Measurements from ENCODE around the gene MCF2L.
"Not testable (repeated sequence)": the region's sequence is repeated elsewhere in the genome, so short reads cannot be mapped to it uniquely, and the experiment has no call there.

The MCF2L gene

DNA sequence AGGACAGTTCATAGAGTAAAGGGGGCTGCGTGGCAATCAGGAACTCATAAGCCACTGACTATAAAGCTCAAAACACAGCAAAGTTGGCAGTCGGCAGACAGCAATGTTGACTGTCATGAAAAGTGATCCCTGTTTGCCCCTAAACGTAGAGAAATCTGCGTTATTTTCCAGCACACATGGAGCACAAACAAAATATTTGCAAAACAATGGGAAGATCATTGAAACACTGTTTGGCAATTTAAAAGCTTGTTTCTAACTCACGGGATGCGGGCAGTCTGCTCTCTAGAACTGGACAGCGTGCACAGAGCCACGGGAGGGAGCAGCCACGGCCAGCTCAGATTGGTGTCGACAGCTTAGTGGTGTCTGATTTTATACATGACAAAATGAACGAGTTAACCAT, 130.1 kb downstream of the MCF2L start:
- DNase-seq, result no peak

DNA sequence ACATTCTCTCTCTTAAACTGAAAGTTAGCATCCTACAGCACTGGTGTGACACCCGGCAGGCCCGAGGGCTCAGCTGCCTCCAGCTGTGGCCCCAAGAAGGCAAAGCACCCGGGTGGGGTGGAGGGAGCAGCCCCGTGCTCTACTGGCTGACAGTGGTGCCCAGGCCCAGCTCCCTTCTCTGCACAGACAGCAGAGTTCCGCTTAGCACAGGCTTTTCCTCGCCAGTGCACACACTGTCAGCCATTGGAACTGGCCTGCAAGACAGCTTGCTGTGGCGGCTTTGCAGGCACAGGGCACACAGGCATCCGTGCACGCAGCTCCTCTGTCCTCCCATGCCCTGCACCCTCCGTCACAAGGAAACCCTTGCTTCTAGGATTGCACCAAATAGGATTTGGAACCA, 133.3 kb downstream of the MCF2L start:
- not testable (repeated sequence) for DNase-seq

DNA sequence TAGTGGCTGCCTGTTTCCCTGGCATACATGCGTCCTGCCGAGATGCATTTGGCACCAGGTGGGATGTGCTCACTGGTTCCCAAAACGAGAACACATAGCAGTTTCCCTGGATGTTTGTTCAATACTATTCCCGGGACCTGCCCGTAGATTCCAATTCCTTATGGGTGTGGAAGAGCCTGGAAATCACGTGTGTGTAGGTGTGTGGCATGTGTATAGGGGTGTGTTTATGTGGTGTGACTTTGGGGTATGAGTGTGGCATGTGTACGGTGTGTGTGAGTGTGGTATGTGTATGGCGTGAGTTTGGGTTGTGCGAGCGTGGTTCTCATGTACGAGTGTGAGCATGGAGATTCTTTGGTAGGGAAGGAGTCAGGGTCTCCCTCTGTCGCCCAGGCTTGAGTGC, 133.7 kb downstream of the MCF2L start:
- no peak for DNase-seq

DNA sequence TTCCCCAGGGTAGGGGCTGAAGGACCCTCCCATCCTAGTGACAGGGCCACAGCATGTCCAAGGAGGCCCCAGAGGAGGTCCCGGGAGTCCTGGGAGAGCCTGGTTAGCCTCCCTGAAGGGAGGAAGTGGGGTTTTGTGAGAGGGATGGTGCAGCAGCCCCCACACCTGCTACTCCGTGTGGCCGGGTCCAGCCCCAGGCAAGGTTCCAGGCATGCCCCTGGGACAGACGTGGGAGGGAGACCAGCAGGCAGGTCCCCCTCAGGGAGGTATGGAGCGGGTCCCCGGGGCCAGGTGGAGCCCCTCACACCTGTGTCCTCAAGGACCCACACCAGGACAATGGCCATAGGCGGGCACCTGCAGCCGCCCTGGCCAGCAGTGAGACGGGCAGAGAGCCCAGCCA, 134.6 kb downstream of the MCF2L start:
- DNase-seq, result no peak

DNA sequence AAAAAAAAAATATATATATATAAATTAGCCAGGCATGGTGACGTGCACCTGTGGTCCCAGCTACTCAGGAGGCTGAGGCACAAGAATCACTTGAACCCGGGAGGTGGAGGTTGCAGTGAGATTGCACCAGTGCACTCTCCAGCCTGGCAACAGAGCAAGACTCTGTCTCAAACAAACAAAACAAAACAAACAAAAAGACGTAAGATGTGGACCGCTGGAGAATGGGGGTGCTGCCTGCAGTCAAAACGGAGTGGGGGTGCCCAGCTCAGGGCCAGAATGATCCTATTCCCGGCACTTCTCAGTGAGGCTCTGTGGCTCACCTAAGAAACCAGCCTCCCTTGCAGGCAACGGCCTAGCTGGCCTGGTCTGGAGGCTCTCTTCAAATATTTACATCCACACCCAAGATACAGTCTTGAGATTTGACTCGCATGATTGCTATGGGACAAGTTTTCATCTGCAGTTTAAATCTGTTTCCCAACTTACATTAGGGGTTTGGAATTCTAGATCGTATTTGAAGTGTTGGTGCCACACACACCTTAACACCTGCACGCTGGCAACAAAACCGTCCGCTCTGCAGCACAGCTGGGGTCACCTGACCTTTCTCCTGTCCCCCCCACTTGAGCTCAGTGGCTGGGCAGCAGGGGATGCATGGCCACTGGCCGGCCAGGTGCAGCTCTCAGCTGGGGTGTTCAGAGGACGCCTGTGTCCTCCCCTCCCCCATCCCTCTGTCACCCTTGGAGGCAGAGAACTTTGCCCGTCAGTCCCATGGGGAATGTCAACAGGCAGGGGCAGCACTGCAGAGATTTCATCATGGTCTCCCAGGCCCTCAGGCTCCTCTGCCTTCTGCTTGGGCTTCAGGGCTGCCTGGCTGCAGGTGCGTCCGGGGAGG, 136.3 kb downstream of the MCF2L start, which contains the start of gene F7:
Gene F7 (plus strand): TSS at position 760 of the 889 bp plus-strand sequence. CDS start 51 bp downstream, at position 811.
- DNase-seq, result no peak

DNA sequence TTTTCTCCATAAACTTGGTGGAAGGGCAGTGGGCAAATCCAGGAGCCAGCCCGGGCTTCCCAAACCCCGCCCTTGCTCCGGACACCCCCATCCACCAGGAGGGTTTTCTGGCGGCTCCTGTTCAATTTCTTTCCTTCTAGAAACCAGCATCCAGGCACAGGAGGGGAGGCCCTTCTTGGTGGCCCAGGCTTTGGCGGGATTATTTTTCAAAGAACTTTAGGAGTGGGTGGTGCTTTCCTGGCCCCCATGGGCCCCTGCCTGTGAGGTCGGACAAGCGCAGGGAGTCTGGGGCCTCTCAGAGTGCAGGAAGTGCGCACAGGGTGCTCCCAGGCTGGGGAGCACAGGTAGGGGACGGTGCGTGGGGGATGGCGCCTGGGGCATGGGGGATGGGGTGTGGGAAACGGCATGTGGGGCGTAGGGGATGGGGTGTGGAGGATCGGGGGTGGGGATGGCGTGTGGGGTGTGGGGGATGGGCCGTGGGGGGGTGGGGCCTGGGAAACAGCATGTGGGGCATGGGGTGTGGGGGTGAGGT, 137.0 kb downstream of the MCF2L start:
- no peak for DNase-seq

DNA sequence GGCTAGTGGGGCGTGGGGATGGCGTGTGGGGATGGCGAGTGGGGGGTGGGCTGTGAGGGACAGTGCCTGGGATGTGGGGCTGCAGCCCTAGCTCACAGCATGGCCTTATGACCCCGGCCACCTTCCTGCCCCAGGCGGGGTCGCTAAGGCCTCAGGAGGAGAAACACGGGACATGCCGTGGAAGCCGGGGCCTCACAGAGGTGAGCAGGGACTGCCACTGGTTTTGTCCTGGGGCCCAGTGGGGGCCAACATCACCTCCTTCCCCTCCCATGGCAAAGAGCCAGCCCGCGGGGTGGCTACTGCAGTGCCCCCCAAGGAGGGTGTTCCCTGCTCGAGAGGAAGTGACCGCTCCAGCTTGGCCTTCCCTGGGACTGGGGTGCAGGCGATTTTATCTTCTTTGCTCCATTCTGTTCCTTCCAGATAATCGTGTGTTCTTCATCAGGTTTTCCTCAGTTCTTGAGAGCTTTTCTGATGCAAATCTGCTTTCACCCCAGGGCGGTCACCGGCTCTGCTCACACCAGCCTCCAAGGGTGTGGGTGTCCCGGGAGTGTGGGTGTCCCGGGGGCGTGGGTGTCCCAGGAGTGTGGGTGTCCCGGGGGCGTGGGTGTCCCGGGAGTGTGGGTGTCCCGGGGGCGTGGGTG, 137.8 kb downstream of the MCF2L start:
- DNase-seq, result no peak

DNA sequence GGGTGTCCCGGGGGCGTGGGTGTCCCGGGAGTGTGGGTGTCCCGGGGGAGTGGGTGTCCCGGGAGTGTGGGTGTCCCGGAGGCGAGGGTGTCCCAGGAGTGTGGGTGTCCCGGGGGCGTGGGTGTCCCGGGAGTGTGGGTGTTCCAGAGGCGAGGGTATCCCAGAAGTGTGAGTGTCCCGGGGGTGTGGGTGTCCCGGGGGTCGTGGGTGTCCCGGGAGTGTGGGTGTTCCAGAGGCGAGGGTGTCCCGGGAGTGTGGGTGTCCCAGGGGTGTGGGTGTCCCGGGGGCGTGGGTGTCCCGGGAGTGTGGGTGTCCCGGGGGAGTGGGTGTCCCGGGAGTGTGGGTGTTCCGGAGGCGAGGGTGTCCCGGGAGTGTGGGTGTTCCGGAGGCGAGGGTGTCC, 139.5 kb downstream of the MCF2L start:
- not testable (repeated sequence) for DNase-seq

DNA sequence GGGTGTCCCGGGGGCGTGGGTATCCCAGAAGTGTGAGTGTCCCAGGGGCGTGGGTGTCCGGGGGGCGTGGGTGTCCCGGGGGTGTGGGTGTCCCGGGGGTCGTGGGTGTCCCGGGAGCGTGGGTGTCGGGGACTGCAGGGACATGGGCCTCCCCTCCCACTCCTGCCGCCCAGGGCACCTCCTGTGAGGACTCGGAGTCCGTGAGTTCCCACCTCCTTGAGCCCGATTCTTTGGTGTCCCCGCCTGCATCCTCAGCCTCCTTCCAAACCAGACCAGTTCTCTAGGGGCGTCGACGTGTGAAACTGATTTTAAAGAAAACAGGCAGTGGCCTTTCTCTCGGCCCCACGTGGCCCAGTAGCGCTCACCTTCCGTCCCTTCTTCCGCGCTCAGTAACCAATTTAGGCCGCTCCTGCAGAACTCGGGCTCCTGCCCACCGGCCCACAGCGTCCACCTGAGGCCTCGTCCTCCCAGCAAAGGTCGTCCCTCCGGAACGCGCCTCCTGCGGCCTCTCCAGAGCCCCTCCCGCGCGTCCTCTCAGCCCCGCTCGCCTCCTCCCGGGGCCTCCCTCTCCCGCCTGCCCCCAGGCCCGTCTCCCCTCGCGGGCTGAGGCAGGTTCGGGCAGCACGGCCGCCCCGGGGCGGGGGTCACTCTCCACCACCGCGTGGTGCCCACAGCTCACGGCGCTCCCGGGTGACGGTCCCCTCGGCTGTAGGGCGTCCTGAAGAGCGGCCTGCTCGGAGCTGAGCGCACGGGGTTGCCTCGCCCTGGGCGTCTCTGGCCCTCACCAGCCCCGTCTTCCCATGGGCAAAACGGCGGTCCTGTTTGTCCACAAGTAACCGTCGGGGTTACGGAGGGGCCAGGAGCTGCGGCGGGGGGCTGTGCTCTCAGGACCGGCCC, 140.4 kb downstream of the MCF2L start:
- DNase-seq, result no peak

DNA sequence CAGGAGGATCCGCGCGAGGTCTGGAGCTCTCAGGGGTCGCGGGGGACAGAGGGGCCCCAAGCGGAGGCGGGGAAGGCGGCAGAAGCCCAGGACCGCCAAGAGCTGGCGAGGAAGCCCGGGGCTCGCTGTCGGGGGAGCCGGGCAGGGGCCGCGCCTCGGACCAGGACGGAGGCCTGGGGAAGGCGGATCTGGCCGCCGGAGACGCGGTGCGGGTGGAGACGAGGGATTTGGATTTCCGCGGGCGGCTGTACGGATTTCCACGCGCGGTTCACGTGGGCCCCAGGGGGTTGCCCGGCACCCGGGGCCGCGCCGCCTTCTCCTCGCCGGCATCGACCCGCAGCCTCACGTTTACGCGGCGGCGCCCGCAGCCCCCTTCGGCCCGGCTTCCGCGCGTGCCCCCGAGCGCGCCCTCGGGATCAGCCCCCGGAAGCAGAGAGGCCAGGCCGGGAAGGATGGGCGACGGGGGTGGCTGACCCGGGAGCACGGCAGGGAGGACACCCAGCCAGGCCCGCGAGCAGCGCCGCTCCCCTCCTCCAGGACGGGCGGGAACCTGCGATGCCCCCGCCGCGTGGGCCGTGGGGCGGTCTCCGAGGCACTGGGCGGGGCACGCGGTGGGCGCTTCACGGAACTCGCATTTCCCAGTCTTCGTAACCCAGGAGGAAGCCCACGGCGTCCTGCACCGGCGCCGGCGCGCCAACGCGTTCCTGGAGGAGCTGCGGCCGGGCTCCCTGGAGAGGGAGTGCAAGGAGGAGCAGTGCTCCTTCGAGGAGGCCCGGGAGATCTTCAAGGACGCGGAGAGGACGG, 141.2 kb downstream of the MCF2L start:
- no peak for DNase-seq

DNA sequence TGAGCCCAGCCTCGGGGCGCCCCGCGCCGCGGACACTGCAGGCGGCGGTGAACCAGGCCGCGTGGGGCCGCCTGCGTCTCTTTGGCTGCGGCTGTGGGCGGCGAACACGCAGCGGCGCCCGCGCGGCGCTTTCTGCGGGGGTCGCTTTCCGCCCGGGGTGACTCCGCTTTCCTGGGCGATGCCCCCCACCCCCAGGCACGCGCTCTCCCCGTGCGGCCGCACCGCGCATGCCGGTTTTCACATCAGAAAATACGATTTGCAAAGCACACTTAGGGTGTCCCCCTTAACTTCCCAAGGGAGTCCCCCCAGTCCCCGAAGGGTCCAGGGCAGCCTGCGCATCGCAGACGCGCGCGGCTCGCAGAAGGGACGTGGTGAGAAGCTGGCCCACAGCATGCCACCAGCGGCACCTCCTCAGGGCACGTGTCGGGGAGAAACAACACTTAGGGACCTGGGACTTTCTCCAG, 141.9 kb downstream of the MCF2L start:
- DNase-seq, result no peak

DNA sequence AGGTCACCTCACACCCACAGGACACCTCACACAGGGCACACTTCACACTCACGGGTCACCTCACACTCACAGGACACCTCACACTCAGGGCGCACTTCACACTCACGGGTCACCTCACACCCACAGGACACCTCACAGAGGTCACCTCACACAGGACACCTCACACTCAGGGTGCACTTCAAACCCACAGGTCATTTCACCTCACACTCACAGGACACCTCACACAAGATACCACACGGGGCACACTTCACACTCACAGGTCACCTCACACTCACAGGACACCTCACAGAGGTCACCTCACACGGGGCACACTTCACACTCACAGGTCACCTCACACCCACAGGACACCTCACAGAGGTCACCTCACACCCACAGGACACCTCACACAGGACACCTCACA, 142.8 kb downstream of the MCF2L start:
- not testable (repeated sequence) for DNase-seq

DNA sequence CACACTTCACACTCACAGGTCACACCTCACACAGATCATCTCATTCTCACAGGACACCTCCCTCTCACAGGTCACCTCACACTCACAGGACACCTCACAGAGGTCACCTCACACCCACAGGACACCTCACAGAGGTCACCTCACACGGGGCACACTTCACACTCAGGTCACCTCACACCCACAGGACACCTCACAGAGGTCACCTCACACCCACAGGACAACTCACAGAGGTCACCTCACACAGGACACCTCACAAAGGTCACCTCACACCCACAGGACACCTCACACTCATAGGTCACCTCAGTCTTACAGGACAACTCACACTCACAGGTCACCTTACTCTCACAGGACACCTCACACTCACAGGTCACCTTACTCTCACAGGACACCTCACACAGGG, 143.5 kb downstream of the MCF2L start:
- not testable (repeated sequence) for DNase-seq

DNA sequence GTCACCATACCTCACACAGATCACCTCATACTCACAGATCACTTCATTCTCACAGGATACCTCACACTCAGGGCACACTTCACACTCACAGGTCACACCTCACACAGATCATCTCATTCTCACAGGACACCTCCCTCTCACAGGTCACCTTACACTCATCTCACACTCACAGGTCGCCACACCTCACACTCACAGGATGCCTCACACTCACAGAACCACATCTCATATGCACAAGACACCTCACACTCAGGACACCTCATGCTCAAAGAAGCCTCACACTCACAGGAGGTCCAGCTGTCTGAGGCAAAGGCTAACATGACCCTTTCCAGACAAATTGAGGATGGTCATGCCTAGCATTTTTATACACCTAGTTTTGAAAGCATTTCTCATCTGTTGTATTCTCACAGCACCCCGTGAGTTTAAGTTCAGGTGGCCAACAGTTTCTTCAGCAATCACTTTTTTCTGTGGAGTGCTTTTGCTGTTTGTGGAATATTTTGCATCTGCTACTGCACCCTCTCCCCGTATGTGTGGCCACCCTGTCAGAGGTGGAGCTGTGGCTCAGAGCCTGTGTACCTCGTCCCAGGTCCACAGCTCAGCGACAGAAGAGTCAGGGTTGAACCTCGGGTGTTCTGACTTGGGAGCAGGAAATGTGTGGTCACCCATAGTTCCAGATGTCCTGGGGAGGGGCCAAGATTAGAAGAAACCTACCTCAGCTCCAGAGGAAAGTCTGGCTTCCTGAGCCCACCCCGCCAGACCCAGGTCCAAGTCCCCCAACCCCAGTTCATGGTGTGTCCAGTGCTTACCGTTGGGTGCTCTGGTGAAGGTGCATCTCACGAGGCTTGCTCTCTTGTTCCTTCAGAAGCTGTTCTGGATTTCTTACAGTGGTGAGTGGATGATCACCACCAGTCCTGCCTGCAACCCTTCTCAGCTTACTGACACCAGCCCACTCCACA, 144.2 kb downstream of the MCF2L start:
- no peak for DNase-seq

DNA sequence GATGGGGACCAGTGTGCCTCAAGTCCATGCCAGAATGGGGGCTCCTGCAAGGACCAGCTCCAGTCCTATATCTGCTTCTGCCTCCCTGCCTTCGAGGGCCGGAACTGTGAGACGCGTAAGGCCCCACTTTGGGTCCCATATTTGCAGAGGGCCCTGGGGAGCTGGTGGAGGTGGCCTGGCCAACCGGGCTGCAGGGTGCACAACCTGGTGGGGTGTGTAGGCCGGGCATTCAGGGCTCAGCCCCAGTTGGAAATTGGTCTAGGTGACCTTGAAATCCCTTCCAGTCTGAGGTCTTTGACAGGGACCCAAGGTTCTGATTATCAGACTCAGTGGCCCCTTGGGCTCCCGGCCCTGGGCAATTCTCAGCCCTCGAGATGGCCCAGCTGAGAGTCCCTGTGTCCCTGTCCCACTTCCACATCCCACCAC, 144.8 kb downstream of the MCF2L start:
- DNase-seq, result no peak

DNA sequence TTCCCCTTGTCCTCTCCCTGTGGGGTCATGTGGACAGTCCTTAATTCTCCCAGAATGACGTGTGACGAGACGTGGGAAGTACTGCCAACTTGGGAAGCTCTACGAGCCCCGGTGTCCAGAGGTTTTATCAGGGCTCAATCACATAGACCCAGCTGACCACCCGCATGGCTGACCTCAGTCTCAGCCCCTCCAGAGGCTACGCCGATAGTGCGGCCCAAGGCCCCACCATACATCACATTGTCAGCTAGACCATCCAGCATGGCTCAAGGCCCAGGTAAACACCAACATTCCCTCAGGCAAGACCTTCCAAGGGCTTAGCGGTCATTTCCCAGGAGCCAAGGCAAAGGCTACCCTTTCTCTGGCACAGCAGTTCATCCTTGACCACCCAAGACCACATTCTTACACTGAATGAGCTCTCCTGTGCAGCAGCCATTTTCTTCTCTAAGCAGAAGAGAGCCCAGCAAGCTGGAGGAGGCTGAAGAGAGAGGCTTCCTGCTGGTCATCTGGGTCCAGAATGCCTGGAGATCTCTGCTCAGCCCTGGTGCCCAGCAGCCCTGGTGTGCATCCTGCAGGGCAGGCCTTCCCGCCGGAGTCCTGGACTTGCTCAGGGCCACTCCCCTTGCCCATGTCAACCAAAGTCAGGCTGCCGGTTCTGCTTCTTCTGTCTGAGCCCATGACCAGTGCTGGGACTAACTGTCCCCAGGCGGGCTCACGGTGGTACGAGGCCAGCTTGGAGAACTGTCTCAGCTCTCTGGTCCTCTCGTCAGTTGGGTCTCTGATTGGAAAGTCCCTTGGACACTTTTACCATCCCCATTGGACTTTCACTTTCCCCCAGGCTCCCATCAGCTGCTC, 145.7 kb downstream of the MCF2L start:
- no peak for DNase-seq

DNA sequence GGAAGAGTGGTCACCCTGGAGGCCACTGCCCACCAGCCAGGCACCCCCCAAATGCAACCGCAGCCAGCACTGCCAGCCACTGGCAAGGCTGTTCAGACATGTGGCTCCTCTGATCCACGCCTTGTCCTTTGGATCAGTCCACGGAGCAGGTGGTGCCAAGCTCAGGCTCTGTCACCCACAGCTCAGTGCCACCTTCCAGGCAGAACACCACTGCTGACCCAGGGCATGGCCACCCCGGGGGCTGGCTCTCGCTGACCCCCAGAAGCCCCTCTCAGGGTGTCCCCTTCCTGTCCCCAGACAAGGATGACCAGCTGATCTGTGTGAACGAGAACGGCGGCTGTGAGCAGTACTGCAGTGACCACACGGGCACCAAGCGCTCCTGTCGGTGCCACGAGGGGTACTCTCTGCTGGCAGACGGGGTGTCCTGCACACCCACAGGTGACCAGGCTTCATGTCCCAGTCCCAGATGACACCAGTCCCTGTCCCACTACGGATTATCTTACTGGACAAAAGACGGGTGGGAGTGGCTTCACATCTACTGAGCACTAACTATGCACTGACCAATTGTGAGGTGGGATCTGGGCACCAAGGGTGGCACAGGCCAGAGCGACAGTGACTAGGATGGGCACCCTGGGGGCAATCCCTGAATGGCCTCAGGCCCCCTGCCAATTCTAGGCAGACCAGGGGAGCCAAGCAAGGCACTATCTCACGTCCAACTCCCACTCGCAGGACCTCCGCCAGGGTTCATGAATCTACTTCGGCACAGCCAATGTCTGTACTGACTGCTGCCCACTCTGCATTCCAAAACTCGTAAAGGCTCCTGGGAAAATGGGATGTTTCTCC, 146.6 kb downstream of the MCF2L start:
- DNase-seq, result no peak

DNA sequence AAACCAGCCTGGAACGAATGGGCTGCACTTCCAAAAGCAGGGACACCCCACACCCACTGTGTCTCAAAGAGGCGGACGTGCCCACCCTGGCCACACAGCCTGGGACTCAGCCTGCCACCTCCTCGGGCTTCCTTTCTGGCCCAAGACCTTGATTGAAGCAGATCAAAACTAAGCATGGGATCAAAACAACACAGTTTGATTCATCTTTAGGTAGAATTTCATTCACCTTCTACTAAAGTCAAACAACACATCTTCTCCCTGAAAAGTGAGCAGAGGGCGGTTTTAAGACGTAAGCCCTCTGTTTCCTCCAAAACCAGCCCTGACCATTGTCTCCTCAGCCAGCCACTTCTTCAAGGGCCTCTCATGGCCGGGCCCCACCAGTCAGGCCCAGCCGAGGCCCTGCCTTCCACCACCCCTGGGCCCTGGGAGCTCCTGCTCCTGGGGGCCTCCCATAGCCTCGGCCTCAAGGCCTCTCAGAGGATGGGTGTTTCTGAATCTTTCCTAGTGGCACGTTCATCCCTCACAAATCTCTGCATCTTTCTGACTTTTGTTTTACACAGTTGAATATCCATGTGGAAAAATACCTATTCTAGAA, 147.3 kb downstream of the MCF2L start:
- DNase-seq, result no peak

Measured in fibroblast of skin of abdomen (primary cell).